DMS 273 treated with DMSO at 0.1 percent for 48 hours (cell line): ENCODE data around the gene SLC35F5.
"Not testable (repeated sequence)": the region's sequence is repeated elsewhere in the genome, so short reads cannot be mapped to it uniquely, and the experiment has no call there.

Experiments
- DNase-seq: peaks from one replicate; lab custom pipeline; 2025; lab: John Stamatoyannopoulos, UW

SLC35F5 gene

GRCh38 chr2:113697516-113697915 lies 58.9 kb downstream of the SLC35F5 start:
- DNase-seq, result no peak

GRCh38 chr2:113694438-113694837 lies 62.0 kb downstream of the SLC35F5 start:
- no peak for DNase-seq

- DNase-seq, result no peak
Measured at GRCh38 chr2:113692698-113693428, 63.6 kb downstream of the SLC35F5 start.

GRCh38 chr2:113690871-113691270 lies 65.6 kb downstream of the SLC35F5 start:
- not testable (repeated sequence) for DNase-seq

GRCh38 chr2:113686537-113686936 lies 69.9 kb downstream of the SLC35F5 start:
- DNase-seq, result no peak

- DNase-seq, result no peak
Measured at GRCh38 chr2:113685471-113685870, 71.0 kb downstream of the SLC35F5 start.

- DNase-seq, result no peak
Measured at GRCh38 chr2:113679457-113679856, 77.0 kb downstream of the SLC35F5 start.

GRCh38 chr2:113677330-113677729 lies 79.1 kb downstream of the SLC35F5 start:
- no peak for DNase-seq

- DNase-seq, result no peak
Measured at GRCh38 chr2:113676623-113677266, 79.7 kb downstream of the SLC35F5 start.

GRCh38 chr2:113675875-113676274 lies 80.6 kb downstream of the SLC35F5 start:
- DNase-seq, result no peak

GRCh38 chr2:113672326-113672932 lies 84.0 kb downstream of the SLC35F5 start:
- DNase-seq, result no peak

GRCh38 chr2:113669013-113669412 lies 87.4 kb downstream of the SLC35F5 start:
- not testable (repeated sequence) for DNase-seq

GRCh38 chr2:113664761-113665533 lies 91.5 kb downstream of the SLC35F5 start:
- DNase-seq, result not testable (repeated sequence)

GRCh38 chr2:113663285-113664060 lies 93.0 kb downstream of the SLC35F5 start:
- not testable (repeated sequence) for DNase-seq
